Measurements from ENCODE around the gene ATP2A3. TPM values are rescaled to one million over a fixed set of nuclear protein-coding genes. Genes with fewer than 3 reads are reported as not detected.

ATP2A3 gene
- total RNA-seq, 1 donor from 2014 or later, result 1.6 TPM

- H3K27me3 Mint-ChIP-seq (ENCODE audit: low read depth), result peaks cover 4% of the 10 kb centered on the region
- no peaks in the 10 kb centered on the region for H3K9me3 Mint-ChIP-seq
- no peak overlapping the region for H3K4me3 Mint-ChIP-seq
- no peak for TF ChIP-seq CTCF (conservative IDR thresholded peaks at IDR 0.05)
- no peaks in the 10 kb centered on the region for H3K36me3 Mint-ChIP-seq (ENCODE audit: low read depth)
- peaks cover 20% of the 10 kb centered on the region for H3K4me1 Mint-ChIP-seq
- DNase-seq (ENCODE audit: low read depth, low spot score), result no peak
- H3K27ac Mint-ChIP-seq (ENCODE audit: unreplicated experiment), result no peak overlapping the region
Measured at GRCh38 chr17:3946711-3947235, 17.5 kb downstream of the ATP2A3 start.

- Mint-ChIP-seq H3K4me3 (no peak overlapping the region), H3K9me3 (no peaks in the 10 kb centered on the region), H3K36me3 (ENCODE audit: low read depth) (no peaks in the 10 kb centered on the region), H3K4me1 (peaks cover 20% of the 10 kb centered on the region), H3K27ac (ENCODE audit: unreplicated experiment) (no peak overlapping the region), H3K27me3 (ENCODE audit: low read depth) (peaks cover 4% of the 10 kb centered on the region)
- TF ChIP-seq CTCF (conservative IDR thresholded peaks at IDR 0.05), result no peak
- peak; percentile 81 for DNase-seq (ENCODE audit: low read depth, low spot score)
Measured at GRCh38 chr17:3944485-3945388, 19.5 kb downstream of the ATP2A3 start.

GRCh38 chr17:3943240-3943891 is 20.9 kb downstream of the ATP2A3 start:
- no peak for DNase-seq (ENCODE audit: low read depth, low spot score)
- Mint-ChIP-seq H3K27me3 (ENCODE audit: low read depth) (peaks cover 4% of the 10 kb centered on the region), H3K36me3 (ENCODE audit: low read depth) (no peaks in the 10 kb centered on the region), H3K4me3 (no peak overlapping the region), H3K4me1 (peaks cover 20% of the 10 kb centered on the region), H3K9me3 (no peaks in the 10 kb centered on the region), H3K27ac (ENCODE audit: unreplicated experiment) (no peak overlapping the region)
- TF ChIP-seq CTCF (conservative IDR thresholded peaks at IDR 0.05), result no peak

- Mint-ChIP-seq H3K27ac (ENCODE audit: unreplicated experiment) (no peak overlapping the region), H3K36me3 (ENCODE audit: low read depth) (no peaks in the 10 kb centered on the region), H3K4me3 (no peak overlapping the region), H3K27me3 (ENCODE audit: low read depth) (peaks cover 4% of the 10 kb centered on the region), H3K9me3 (no peaks in the 10 kb centered on the region), H3K4me1 (peaks cover 20% of the 10 kb centered on the region)
- no peak for DNase-seq (ENCODE audit: low read depth, low spot score)
- no peak for TF ChIP-seq CTCF (conservative IDR thresholded peaks at IDR 0.05)
Measured at GRCh38 chr17:3940965-3941698, 23.1 kb downstream of the ATP2A3 start.

GRCh38 chr17:3937359-3937758 is 26.9 kb downstream of the ATP2A3 start:
- no peak for TF ChIP-seq CTCF (conservative IDR thresholded peaks at IDR 0.05)
- no peak overlapping the region for H3K4me3 Mint-ChIP-seq
- H3K27me3 Mint-ChIP-seq (ENCODE audit: low read depth), result no peaks in the 10 kb centered on the region
- H3K4me1 Mint-ChIP-seq, result no peaks in the 10 kb centered on the region
- no peak overlapping the region for H3K27ac Mint-ChIP-seq (ENCODE audit: unreplicated experiment)
- no peak for DNase-seq (ENCODE audit: low read depth, low spot score)
- H3K36me3 Mint-ChIP-seq (ENCODE audit: low read depth), result no peaks in the 10 kb centered on the region
- H3K9me3 Mint-ChIP-seq, result no peaks in the 10 kb centered on the region

All from neural crest cell (in vitro differentiated cells).